Parathyroid adenoma (tissue), 2 donors: ENCODE results near the gene C8A.

ENCODE experiments used
- H2AFZ ChIP-seq: fragments of 300-600 bp; sonication (generic); one replicate; pipeline ENCODE4 v1.7.0; 2017; ENCODE audit warnings: antibody characterized with exemption, mild to moderate bottlenecking
- H3K27ac ChIP-seq: fragments of 300-600 bp; sonication (generic); one replicate; pipeline ENCODE4 v1.7.0; 2017
- H3K27me3 ChIP-seq: fragments of 300-600 bp; sonication (generic); one replicate; pipeline ENCODE4 v1.7.0; 2017; ENCODE audit warnings: low read length; ENCODE audit not compliant: control insufficient read depth, insufficient read depth
- H3K36me3 ChIP-seq: fragments of 300-600 bp; sonication (generic); one replicate; pipeline ENCODE4 v1.7.0; 2017; ENCODE audit warnings: low read length; ENCODE audit not compliant: control insufficient read depth, insufficient read depth
- H3K4me1 ChIP-seq: fragments of 300-600 bp; sonication (generic); one replicate; pipeline ENCODE4 v1.7.0; 2017; ENCODE audit warnings: control low read depth
- H3K4me2 ChIP-seq: fragments of 300-600 bp; sonication (generic); one replicate; pipeline ENCODE4 v1.7.0; 2017; ENCODE audit warnings: low read length
- H3K4me3 ChIP-seq: fragments of 300-600 bp; sonication (generic); one replicate; pipeline ENCODE4 v1.7.0; 2017; ENCODE audit warnings: low read depth, low read length
- H3K79me2 ChIP-seq: fragments of 300-600 bp; sonication (generic); one replicate; pipeline ENCODE4 v1.7.0; 2017; ENCODE audit warnings: control low read depth
- H3K9ac ChIP-seq: fragments of 300-600 bp; sonication (generic); one replicate; pipeline ENCODE4 v1.7.0; 2017; ENCODE audit warnings: mild to moderate bottlenecking
- H3K9me3 ChIP-seq: fragments of 300-600 bp; sonication (generic); one replicate; pipeline ENCODE4 v1.7.0; 2017; ENCODE audit warnings: low read length; ENCODE audit not compliant: control insufficient read depth
- TF ChIP-seq, protein P1 (sequence below): fragments of 300-600 bp; sonication (generic); IDR thresholded peaks from one replicate; pipeline ENCODE4 v1.7.0; 2017; ENCODE audit warnings: antibody characterized with exemption, mild to moderate bottlenecking
- donor health status: primary hyperparathyroidism.

C8A gene

DNA sequence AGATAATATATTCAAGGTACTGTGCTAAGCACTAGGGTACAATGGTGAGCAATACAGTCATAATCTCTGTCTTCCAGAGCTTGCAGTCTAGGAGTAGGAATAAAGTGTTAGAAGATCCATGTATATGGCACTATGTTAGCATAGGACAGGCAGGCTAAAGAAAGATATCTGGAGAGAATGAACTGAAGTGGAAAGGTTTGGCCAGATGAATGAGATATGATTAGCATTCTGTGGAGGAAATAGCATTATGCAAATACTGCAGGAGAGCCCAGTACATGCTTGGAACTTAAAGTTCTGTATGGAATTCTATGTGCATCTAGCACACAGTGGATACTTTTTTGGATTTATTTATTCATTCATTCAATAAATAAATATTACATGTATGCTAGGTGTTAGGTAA is 4.7 kb downstream of the C8A start:
- TF ChIP-seq, protein P1, sequence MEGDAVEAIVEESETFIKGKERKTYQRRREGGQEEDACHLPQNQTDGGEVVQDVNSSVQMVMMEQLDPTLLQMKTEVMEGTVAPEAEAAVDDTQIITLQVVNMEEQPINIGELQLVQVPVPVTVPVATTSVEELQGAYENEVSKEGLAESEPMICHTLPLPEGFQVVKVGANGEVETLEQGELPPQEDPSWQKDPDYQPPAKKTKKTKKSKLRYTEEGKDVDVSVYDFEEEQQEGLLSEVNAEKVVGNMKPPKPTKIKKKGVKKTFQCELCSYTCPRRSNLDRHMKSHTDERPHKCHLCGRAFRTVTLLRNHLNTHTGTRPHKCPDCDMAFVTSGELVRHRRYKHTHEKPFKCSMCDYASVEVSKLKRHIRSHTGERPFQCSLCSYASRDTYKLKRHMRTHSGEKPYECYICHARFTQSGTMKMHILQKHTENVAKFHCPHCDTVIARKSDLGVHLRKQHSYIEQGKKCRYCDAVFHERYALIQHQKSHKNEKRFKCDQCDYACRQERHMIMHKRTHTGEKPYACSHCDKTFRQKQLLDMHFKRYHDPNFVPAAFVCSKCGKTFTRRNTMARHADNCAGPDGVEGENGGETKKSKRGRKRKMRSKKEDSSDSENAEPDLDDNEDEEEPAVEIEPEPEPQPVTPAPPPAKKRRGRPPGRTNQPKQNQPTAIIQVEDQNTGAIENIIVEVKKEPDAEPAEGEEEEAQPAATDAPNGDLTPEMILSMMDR, result no peak
- H3K79me2 ChIP-seq, result no peaks in the 10 kb centered on the region

DNA sequence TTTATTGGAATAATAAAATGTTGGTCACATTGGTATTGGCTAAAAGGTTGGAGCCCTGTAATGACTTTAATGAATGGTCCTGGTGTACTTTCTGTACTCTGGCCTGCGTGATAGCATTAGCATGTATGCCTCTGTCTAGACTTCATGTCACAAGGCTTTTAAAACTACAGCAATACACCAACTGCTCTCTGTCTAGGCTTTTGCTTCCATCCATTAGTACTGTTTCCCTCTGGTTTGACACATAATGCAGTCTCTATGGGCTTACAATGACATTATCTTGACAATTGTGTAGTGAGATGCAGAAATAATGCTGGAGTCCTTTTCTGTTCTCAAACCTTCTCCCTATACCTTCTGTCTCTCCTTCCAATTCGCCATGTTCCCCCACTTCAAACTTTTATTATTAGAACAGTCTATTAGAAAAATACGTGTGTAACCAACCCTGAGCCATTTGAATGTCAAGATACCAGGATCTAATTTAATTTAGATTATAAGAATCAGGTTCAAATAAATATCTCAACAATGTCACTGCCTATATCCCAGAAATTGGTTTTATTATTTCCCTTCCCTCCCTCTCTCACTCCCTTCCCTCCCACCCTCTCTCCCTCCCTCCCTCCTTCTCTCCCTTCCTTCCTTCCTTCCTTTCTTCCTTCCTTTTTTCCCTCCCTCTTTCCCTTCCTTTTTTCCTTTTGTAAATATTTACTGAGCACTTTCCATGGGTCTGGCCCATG is 8.8 kb downstream of the C8A start:
- H3K4me3 ChIP-seq, result no peak overlapping the region
- no peak overlapping the region for H3K9ac ChIP-seq
- no peaks in the 10 kb centered on the region for H3K79me2 ChIP-seq
- TF ChIP-seq, protein P1, result no peak
- H3K36me3 ChIP-seq, result no peaks in the 10 kb centered on the region
- H2AFZ ChIP-seq, result no peak overlapping the region
- no peaks in the 10 kb centered on the region for H3K9me3 ChIP-seq
- H3K27ac ChIP-seq, result no peak overlapping the region
- H3K4me1 ChIP-seq, result no peaks in the 10 kb centered on the region
- no peaks in the 10 kb centered on the region for H3K27me3 ChIP-seq
- H3K4me2 ChIP-seq, result no peak overlapping the region

More for the DNA sequence above, 4.7 kb downstream of the C8A start:
- Histone ChIP-seq H3K9ac (no peak overlapping the region), H3K27ac (no peak overlapping the region), H3K4me3 (no peak overlapping the region), H2AFZ (no peak overlapping the region), H3K36me3 (no peaks in the 10 kb centered on the region), H3K9me3 (no peaks in the 10 kb centered on the region), H3K4me2 (no peak overlapping the region), H3K27me3 (no peaks in the 10 kb centered on the region), H3K4me1 (no peaks in the 10 kb centered on the region)

DNA sequence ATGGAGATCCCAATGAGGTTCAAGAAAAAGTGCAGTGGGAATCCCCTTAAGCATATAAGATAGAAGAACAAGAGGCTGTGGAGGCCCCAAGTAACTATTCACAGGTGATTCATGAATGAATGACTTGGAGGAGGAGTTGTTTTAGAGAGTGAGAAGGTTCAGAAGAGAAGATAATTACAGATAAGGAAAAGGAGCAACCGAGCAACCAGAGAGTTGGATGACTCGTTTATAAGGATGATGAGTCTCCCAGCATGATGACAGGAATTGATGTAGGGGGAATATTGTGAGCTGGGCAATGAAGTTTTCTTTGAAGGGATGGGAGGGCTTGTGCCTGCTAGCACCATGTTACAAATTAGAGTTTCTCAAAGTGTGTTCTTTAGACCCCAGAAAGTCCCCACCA is 9.8 kb downstream of the C8A start:
- no peak overlapping the region for H2AFZ ChIP-seq
- no peaks in the 10 kb centered on the region for H3K27me3 ChIP-seq
- H3K27ac ChIP-seq, result no peak overlapping the region

DNA sequence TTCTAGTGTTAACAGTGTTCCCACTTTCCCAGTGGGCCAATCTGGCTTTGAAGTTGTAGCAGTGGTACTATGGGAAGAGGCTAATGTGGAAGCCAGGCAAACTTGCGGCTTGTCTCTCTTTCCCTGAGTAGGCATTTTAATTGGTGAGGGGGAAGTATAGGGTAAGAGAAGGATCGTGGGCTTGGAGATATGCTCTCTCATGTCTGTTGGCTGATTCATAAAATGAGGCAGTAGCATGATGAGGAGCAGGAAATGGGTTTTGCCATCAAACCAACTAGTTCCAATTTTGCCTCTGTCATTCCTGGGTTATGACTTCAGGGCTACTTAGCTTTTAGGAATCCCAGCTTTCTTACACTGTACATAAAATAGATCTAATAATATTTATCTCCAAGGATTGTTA is 12.1 kb downstream of the C8A start:
- H3K27me3 ChIP-seq, result no peaks in the 10 kb centered on the region
- H3K27ac ChIP-seq, result no peak overlapping the region
- no peak overlapping the region for H3K4me3 ChIP-seq
- no peak overlapping the region for H3K4me2 ChIP-seq
- H3K9ac ChIP-seq, result no peak overlapping the region
- TF ChIP-seq, protein P1, result no peak
- H2AFZ ChIP-seq, result no peak overlapping the region
- no peaks in the 10 kb centered on the region for H3K36me3 ChIP-seq
- no peaks in the 10 kb centered on the region for H3K9me3 ChIP-seq
- H3K79me2 ChIP-seq, result no peaks in the 10 kb centered on the region
- H3K4me1 ChIP-seq, result no peaks in the 10 kb centered on the region

More for the DNA sequence above, 9.8 kb downstream of the C8A start:
- Histone ChIP-seq H3K36me3 (no peaks in the 10 kb centered on the region), H3K9me3 (no peaks in the 10 kb centered on the region), H3K4me2 (no peak overlapping the region), H3K79me2 (no peaks in the 10 kb centered on the region), H3K4me1 (no peaks in the 10 kb centered on the region), H3K4me3 (no peak overlapping the region), H3K9ac (no peak overlapping the region)
- TF ChIP-seq, protein P1, result no peak

DNA sequence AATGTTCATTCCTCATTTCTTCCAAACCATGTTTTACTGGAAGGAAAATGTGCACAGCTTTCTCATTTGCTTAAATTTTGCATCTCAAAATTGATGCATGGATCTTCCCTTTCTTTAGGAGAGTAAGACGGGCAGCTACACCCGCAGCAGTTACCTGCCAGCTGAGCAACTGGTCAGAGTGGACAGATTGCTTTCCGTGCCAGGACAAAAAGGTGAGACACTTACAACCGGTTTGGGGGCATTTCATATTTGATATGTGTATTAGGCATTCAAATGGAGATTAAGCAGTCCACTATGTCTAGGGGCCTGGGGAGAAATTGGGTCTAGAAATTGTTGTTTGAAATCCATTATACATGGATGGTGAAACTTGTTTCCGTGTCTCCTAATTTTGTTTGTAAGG is 12.9 kb downstream of the C8A start:
- H2AFZ ChIP-seq, result no peak overlapping the region
- H3K79me2 ChIP-seq, result no peaks in the 10 kb centered on the region
- no peak overlapping the region for H3K4me3 ChIP-seq
- no peaks in the 10 kb centered on the region for H3K27me3 ChIP-seq
- H3K4me2 ChIP-seq, result no peak overlapping the region
- no peaks in the 10 kb centered on the region for H3K9me3 ChIP-seq
- H3K36me3 ChIP-seq, result no peaks in the 10 kb centered on the region
- no peaks in the 10 kb centered on the region for H3K4me1 ChIP-seq
- H3K27ac ChIP-seq, result no peak overlapping the region
- TF ChIP-seq, protein P1, result no peak
- no peak overlapping the region for H3K9ac ChIP-seq
